HG02678 (cell line): ENCODE results near the gene DGKB.
A peak's percentile ranks its signal among the peaks of the same experiment; 100 is the strongest.

Experiments used
- ATAC-seq: cut with Tn5 transposase; IDR thresholded peaks from one replicate; pipeline ENCODE4 v1.9.1; 2021; ENCODE audit warnings: mild to moderate bottlenecking, moderate library complexity; ENCODE audit not compliant: unreplicated experiment

The DGKB gene

DNA sequence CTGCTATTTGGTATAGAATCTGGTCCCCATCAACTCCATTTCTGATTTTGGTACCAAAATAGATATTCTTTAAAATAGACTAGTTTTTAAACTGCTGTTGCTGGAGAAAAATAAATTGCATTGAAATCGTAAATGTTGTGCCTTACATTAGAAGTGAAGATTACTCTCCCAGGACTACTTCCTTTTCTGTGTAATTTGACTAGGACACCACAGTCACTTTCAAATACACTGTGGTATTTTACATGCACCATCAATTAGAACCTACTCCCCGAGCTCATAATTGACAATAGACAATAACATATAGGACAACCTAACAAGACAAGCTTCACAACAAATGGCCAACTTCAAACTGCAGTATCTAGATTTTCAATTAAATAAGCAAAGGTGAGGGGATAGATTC, 211.5 kb downstream of the DGKB start:
- peak; percentile 69 for ATAC-seq

DNA sequence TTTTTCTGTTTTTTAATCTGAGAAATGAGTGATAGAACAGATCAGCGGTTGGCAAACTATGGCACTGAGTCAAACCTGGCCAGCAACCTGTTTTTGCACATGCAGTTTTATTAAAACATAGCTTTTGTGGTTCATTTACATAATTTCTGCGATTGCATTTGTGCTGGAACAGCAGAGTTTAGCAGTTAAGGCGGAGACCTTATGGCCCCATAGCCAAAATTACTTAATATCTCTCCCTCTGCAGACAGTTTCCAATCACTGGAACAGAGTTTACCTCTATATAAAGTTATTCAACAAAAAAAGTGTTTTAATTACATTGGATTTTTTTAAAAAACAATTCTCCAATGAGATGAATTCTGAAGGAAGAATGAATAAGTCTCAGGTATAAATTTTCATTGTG, 212.1 kb downstream of the DGKB start:
- ATAC-seq, result no peak

DNA sequence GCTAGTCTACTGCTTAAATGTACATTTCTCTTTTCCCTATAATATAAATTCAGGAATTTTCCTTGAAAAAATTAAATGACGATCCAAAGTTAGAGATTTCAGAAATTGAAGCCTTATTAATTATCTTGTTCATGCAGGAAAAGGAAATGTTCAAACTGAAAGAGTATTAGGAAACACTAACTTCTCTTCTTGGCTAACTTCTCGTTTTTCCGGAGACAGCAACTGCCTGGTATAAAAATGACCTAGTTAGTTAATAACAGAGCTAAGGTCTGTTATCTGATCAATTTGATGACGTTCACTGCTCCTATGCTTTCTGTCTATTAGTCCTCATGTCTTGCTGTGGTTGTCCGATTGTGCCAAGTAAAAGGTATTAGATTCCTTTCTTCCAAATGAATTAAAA, 212.5 kb downstream of the DGKB start:
- no peak for ATAC-seq

DNA sequence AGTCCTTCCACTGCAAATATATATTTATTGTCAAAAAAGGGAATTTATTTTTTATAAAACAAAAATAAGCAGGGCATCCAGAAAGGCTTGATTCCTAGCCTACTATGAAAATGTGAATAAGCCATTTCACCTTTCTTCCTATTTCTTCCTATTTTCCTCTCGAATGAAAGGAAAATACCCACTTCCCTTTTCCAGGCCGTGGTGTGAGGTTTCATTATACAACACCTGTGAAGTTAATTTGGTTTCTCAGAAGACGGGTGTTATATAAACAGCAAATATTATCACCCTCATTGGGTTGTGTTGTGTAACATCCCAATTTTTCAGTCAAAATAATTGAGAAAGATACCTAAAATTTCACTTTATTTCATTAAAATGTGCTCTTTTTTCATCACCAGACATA, 214.3 kb downstream of the DGKB start:
- no peak for ATAC-seq

DNA sequence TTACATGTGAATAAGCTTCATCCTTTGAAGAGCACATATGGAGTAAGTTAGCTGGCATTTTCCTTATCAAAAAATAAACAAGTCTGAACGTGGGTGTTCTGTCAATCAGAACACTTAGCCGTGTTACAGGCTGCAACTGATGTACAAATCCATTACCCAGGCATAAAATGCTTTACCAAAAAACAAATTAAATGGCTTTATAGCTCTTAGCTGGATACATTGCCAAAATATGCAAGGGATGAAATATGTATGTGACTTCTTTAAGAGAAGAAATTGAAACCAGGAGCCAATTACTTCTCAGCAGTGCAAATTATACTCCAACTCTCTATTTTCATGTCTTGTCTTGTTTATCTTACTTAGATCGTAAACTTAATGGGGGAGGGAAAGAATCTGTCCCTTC, 214.8 kb downstream of the DGKB start:
- ATAC-seq, result no peak

DNA sequence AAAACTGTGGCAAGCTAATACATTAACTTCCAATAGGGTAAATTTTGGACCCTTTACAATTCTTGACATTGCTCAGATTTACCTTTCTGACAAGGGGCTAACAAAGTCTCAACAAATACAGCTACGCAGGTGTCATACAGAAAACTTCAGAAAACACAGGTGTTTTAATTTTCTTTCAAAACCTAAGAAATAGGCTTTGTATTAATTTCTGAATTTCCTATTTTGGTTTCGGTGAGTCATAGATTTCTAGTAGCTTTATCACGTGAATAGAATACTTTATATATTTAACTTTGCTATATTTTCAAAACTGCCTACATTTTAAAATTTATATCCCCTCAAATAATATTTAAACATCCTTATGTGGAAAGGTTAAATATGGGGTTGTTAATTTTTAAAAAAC, 215.3 kb downstream of the DGKB start:
- no peak for ATAC-seq

DNA sequence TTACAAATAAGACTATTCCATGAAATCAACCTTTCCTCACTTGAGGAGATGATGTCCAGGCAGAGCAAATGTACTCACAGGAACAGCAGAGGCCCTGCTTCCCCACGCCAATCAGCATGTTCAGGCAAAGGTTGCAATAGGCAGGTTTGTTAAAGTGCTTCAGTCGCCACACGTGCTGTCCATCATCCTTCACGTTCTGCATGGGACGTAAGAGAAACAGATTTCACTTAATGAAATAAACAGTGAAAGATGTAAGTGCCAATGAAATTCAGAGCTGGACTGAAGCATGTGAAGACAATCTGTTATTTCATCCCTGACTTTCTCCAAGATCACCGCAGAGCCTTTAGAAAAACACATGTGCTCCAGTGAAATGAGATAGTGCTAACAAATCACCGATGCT, 217.4 kb downstream of the DGKB start:
- no peak for ATAC-seq

DNA sequence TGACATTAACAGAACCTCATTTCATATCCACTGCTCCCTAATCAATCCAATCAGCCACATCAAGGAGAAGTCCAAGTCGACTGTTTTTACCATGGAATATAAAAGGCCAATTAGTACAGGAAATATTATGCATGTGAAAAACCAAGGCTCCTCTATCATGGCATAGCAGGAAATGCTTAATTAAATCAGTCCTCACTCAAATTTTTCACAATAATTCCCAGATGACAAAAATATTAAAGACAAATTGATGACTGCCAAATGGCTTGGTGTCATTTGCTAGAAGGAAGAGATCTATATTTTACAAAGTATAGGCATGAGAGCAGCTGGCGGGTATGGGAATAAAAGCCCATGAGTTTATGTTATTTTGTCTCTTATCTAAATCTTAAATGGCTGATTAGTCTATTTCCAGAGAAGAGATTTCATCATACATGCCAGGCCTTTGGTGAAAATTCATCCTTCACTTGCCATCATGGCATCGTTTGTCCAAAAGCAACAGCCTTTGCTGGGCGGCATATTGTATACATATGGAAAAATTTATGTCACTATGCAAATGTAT, 219.6 kb downstream of the DGKB start:
- ATAC-seq, result no peak

DNA sequence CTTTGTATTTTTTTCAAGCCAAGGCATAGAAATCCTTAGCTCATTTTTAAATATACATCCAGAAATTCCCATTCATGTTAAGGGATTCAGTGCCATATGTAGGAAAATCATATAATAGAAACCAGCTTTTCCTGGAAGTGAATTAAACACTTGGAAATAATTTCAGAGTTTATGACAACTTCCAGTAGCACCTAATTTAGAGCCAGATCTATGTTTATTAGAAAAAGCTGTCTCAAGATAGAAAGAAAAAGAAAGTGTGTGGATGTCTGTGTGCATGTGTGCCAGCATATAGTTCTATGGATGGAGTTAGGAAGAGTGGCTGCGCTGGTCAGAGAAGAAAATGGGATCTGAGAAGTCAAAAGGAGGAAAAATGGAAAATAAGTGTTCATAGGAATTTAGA, 225.7 kb downstream of the DGKB start:
- ATAC-seq, result no peak

DNA sequence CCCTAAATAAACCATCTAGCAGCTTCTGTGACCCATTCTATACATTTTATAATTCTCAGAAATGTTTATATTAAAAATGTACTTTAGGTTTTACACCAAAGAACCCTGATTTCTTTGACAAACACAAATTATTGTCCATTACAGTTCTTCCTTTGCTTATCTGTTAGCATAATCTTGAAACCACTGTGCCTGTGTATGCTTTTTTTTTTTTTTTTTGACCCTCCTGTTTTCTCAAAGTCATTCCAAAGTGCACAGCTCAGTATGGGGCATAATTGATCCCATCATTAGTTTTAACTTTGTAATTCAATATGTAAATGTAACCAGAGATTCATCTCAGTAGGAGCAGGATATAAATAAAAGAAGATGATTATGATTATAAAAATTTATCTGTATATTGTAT, 229.3 kb downstream of the DGKB start:
- ATAC-seq, result no peak

DNA sequence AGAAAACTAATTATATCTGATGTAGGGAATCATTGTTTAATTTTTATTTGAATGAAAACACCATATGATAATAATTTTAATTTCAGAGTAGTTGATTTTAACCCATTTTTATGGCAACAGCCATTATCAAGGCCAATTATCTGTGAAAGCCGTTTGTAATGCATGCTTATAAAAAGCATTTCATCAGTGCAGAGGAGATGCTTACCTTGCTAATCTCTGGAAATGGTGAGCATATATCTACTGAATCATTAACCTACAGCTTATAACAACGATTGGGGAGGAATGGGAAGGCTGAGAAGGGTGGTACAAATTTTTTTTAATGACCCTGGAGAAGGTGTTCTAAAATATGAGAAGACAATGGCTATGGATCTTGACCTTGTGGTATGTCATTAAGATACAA, 235.6 kb downstream of the DGKB start:
- no peak for ATAC-seq

DNA sequence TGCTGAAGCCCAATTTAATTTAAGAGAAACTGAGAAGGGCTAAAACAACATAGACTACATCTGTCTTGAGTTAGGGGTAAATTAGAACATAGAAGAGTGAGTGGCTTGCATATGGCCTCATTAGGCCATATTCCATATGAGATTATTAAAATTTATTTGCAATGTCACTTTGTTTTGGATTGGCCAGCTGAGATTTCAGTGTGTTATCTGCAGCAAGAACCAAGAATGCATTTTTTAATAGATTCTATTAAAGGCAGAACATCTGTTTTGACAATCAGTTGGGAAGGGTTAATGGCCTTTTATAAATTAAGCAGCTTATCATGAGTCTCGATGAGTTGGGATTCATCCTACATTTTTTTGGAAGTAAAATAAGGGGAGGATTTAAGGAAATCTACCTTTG, 236.2 kb downstream of the DGKB start:
- ATAC-seq, result no peak

DNA sequence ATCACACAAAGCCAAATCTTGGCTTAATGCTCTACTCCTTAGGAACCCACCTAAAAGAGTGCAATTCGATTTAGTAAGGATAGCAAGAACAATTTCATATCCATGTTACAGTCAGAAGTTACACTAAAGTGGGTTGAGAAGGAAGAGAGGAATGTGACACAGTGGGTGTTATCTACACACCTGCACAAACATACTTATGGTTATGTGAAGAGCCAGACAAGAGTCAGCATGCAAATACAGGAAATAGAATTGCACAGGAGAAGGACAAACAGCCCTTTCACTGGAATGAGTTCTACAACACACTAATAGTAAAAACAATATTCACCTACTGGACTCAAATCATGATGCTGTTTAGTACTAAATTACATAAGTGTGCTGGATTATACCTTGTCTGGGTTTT, 262.8 kb downstream of the DGKB start:
- no peak for ATAC-seq

DNA sequence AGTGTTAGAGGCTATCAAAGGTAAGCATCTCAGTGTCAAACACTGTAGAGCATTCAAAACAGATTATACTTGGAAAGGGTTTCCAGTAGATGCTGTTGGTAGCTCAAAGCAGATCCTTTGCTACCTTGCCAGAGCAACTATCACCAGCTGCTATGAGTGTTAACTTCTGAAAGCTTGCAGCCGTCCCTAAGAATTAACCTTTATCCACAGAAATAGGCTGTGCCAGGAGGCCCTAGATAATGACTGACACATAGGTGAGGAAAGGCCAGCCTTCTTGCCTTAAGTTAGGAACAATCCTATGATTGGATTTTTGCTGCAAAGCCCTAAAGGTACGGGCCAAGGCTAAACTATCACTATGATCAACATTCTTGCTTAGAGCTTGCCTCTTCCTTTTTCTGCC, 263.2 kb downstream of the DGKB start:
- ATAC-seq, result no peak

DNA sequence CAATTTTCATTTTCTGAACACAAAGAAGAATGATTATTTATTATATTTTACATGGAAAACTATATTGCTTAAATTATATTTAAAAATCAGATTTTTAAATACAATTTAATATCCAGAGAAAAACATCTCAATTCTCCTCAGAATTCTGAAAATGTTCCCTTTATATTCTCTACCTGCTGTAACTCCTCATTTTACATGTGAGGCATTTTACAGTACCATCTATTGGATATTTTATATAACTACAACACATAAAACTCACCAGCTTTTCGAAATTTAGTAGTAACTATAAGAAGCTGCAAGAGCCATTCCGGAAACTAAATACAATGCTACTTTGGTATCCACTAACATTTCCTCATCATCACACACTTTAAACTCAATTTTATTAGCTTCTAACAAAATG, 264.6 kb downstream of the DGKB start:
- no peak for ATAC-seq

DNA sequence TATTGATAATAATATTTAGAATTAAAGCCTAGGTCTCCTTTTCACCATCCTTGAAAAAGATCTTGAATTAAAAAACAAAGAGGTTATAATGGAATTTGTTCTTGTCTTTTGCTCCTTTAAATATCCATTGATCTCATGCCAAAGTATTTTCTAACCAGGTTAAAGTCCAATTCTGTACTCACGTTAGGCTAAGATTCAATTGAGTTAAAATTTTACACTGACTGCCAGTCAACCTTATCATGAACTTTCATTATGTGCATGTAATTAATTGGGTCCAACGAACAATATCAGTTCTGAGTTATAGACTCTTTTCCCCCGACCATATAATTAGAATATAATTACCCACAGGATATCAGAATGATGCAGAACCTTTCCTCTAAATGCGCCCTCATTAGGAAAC, 266.6 kb downstream of the DGKB start:
- ATAC-seq, result no peak

DNA sequence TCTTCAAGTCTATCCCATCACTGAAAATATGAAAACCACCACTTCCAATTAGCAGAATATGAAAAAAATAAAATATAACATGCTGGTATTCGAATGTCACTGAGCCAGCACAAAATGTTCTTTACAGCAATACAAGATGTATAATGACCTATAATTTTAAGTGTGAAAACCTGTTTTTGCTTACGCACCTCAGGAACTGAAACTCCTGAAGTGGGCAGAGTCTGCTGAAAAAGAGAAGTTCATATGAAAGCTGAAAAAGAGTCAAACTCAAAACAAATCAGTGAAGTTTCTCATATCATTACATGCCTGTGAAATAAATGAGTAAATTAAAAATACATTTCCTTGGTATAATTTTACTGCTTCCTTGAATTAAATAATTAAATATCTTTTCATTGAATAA, 272.5 kb downstream of the DGKB start:
- peak; percentile 68 for ATAC-seq

DNA sequence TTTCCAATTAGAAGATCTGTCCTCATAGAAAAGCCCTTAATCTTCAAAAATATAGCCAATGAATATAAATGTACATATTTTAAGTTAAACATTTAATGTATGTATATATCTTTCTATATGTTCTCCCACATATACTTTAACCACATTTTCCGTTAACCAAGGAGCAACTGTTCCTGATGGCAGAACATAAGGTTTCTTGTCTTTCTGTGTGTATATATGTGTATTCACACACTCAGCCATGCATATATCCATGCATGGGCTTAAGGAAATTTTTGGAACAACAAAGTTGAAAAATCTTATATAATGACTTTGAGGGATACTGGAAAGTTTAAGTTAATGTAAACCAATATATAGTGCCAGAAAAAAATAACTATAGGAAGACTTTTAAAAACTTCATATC, 274.0 kb downstream of the DGKB start:
- ATAC-seq, result no peak

DNA sequence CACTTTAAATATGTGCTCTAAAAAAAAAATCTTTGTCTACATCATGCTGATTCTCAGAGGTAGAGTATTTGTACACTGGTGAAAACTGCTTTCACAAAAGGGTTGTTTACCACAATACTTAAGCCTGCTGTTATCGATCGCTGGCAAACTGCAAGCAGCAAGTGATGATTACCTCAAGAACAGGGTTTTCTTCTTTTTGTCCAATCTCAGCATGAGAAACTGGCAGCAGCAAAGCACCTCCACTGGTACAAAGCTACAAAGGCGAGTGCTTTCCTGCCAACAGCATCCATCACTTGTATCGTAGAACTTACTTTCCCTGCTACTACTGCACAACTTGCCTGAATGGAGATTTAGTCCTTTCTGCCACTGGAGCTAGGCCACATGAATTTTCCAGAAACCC, 276.5 kb downstream of the DGKB start:
- no peak for ATAC-seq

DNA sequence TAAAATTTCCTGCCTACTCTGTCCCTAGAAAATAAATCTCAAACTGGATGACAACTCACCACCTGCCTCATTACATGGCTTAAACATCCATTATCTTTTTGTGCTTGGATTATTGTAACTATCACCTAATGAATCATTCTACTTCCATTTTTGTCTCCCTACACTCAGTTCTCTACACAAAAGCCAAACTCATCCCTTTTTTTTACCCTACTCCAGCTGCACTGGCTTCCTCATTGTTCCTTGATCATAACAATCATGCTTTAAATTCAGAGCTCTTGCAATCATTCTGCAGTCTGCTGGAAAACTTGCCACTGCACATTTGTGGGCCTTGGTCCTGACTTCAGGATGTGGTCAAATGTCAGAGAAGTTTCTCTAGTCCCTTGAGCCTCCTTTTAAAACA, 280.0 kb downstream of the DGKB start:
- ATAC-seq, result no peak

DNA sequence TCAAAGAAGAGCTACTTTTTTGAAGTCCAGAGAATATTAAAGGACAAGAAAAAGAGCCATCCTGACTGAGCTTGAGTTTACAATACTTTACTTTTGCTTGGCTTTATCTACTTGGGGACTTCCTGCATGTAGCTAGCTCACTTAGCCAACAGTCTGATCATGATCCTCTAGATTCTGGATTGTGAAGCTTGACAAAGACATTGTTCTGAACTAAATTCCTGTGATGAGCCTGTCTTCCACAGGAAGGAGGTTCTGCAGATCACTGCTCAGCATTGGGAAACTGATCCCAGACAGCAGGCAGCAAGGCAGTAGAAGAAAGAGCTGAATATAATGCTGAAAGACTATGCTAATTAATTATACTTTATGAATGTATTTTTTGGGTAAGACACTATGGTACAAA, 296.4 kb downstream of the DGKB start:
- ATAC-seq, result no peak

DNA sequence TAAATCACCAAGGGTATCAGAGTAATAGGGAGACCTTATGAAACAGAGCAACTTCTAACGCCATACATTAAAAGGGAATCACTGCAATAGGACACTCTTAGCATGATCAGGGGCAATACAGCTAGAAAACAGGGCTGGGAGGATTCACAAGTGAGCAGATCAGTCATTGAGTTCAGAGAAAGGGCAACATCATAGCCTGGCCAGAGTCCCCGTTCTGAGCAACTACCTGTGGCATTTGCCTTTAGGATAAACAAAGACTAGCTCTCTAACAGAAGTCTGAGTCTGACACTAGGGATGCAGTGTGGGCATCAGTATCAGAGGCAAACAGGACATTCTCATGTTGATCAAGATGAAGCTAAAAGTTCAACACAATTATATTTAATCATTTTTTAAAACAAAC, 297.9 kb downstream of the DGKB start:
- no peak for ATAC-seq

DNA sequence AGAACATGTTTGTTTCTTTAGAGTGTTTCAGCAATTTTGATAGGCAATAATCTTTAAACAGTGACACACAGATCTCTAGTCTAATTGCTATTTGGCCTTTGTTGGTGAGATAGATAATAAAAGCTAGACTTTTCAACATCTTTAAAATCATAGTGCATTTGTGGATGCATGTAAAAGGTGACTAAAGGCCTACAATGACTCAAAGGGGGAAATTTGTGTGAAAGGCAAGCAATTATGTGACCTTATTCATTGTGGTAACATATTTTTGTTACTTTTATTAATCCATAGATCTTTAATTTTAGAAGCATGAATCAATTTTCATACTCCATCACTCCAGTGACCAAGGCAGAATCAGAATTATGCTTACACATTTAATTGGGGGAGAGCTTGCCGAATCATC, 299.7 kb downstream of the DGKB start:
- ATAC-seq, result no peak
